OCI-LY1 (cell line): ENCODE measurements around the gene TFEC.

Experiments
- EZH2 ChIP-seq: fragments of 200-600 bp; sonication (generic), shearing (Covaris generic); IDR thresholded peaks from 2 replicates; pipeline ENCODE4 v1.8.0; 2017; ENCODE audit warnings: borderline replicate concordance, mixed run types, mild to moderate bottlenecking, antibody characterized with exemption, low read length, moderate library complexity, mixed read lengths
- TF ChIP-seq, protein P1 (sequence below): fragments of 200-600 bp; sonication (generic), shearing (Covaris generic); IDR thresholded peaks from 2 replicates; pipeline ENCODE4 v1.5.1; 2017; ENCODE audit warnings: mild to moderate bottlenecking, antibody characterized with exemption, low read length, moderate library complexity, mixed read lengths

DNA sequence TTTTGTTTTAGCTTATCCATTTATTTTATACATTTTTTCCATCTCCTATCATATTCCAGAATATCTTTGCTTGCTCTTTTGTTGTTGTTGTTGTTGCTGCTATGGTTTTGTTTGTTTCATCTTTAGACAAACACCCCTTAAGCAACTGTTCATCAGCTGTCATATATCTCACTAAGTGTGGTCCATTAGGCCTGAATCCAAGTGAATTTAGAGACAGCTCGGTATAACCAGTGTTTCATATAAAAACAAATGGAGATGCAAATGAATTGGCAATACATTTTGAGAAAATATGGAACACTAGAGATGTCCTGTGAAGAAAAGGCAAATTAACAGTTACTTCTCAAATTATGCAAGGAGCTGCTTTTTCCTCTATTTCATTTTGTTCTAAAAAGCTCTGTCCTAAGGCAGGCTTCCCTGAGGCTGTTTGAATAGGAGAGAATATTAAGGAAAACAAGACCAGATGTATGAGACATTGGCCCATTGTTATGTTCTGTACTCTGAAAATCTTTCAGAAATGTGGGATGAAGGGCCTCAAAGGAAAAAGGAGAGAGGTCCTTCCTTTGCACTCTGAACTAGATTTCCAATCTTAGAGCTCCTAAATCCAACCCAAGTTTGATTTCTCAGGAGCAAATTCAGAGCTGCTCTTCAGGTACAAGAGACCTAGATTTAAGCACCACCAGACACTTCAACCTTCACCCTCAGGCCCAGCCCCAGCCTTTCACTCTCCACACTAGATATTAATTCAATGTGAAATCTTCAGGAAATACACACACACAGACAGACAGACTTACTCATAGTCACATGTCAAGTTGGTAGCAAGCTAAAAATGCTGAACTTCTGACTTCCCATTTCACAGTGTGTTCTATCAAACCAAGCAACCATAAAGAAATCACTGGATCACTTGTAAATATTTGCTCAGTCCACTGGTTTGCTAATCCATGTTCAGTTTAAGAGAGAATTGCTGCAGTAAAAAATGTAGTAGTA lies 5.4 kb downstream of the TFEC start:
- TF ChIP-seq, protein P1, sequence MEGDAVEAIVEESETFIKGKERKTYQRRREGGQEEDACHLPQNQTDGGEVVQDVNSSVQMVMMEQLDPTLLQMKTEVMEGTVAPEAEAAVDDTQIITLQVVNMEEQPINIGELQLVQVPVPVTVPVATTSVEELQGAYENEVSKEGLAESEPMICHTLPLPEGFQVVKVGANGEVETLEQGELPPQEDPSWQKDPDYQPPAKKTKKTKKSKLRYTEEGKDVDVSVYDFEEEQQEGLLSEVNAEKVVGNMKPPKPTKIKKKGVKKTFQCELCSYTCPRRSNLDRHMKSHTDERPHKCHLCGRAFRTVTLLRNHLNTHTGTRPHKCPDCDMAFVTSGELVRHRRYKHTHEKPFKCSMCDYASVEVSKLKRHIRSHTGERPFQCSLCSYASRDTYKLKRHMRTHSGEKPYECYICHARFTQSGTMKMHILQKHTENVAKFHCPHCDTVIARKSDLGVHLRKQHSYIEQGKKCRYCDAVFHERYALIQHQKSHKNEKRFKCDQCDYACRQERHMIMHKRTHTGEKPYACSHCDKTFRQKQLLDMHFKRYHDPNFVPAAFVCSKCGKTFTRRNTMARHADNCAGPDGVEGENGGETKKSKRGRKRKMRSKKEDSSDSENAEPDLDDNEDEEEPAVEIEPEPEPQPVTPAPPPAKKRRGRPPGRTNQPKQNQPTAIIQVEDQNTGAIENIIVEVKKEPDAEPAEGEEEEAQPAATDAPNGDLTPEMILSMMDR: no peak
- no peak for TF ChIP-seq EZH2
